HG02938 (cell line): ENCODE results near the gene FOLR2.
"Not testable (repeated sequence)": the region's sequence is repeated elsewhere in the genome, so short reads cannot be mapped to it uniquely, and the experiment has no call there.

ENCODE experiments used
- ATAC-seq: cut with Tn5 transposase; IDR thresholded peaks from one replicate; pipeline ENCODE4 v1.9.1; 2021; ENCODE audit warnings: mild to moderate bottlenecking, moderate library complexity; ENCODE audit not compliant: unreplicated experiment

Gene FOLR2

GRCh38 chr11:72216638-72217037, at the start of gene FOLR2:
Gene FOLR2 (plus strand): TSS chr11:72216794. CDS start chr11:72218585, 1,791 bp downstream.
- ATAC-seq: no peak

GRCh38 chr11:72169046-72169555, 47.5 kb upstream of the FOLR2 start:
- not testable (repeated sequence) for ATAC-seq

GRCh38 chr11:72169754-72170153, 46.8 kb upstream of the FOLR2 start:
- not testable (repeated sequence) for ATAC-seq

GRCh38 chr11:72172043-72172442, 44.6 kb upstream of the FOLR2 start:
- ATAC-seq: not testable (repeated sequence)

- ATAC-seq: no peak
Observed at GRCh38 chr11:72173291-72173690, 43.3 kb upstream of the FOLR2 start.

GRCh38 chr11:72174302-72175070, 42.1 kb upstream of the FOLR2 start:
- no peak for ATAC-seq

- no peak for ATAC-seq
Observed at GRCh38 chr11:72177656-72178055, 38.9 kb upstream of the FOLR2 start.

GRCh38 chr11:72179049-72179803, 37.4 kb upstream of the FOLR2 start:
- no peak for ATAC-seq

GRCh38 chr11:72179804-72180396, 36.7 kb upstream of the FOLR2 start:
- ATAC-seq: no peak

- not testable (repeated sequence) for ATAC-seq
Observed at GRCh38 chr11:72180892-72181552, 35.6 kb upstream of the FOLR2 start.

- ATAC-seq: not testable (repeated sequence)
Observed at GRCh38 chr11:72181553-72181958, 35.0 kb upstream of the FOLR2 start.

GRCh38 chr11:72188267-72188666, 28.3 kb upstream of the FOLR2 start:
- ATAC-seq: no peak

GRCh38 chr11:72189455-72190250, 26.9 kb upstream of the FOLR2 start:
- ATAC-seq: no peak

- ATAC-seq: no peak
Observed at GRCh38 chr11:72190631-72191071, 25.9 kb upstream of the FOLR2 start.

- ATAC-seq: no peak
Observed at GRCh38 chr11:72191961-72192381, 24.6 kb upstream of the FOLR2 start, which contains the start of gene FOLR1. Gene FOLR1 (plus strand): TSS chr11:72192140. CDS start chr11:72192174, 34 bp downstream.

- ATAC-seq: no peak
Observed at GRCh38 chr11:72195518-72196270, 20.9 kb upstream of the FOLR2 start.

GRCh38 chr11:72201445-72201844, 15.1 kb upstream of the FOLR2 start:
- not testable (repeated sequence) for ATAC-seq

GRCh38 chr11:72202571-72202970, 14.0 kb upstream of the FOLR2 start:
- ATAC-seq: no peak

- no peak for ATAC-seq
Observed at GRCh38 chr11:72203163-72203562, 13.4 kb upstream of the FOLR2 start.
